HG03575 (cell line): ENCODE data around the gene SUB1.
"Not testable (repeated sequence)": the region's sequence is repeated elsewhere in the genome, so short reads cannot be mapped to it uniquely, and the experiment has no call there.

Experiments
- ATAC-seq: cut with Tn5 transposase; IDR thresholded peaks from one replicate; pipeline ENCODE4 v1.9.1; 2021; ENCODE audit not compliant: unreplicated experiment, insufficient number of reproducible peaks, low FRiP score; ENCODE audit errors: extremely low read depth

The SUB1 gene

DNA sequence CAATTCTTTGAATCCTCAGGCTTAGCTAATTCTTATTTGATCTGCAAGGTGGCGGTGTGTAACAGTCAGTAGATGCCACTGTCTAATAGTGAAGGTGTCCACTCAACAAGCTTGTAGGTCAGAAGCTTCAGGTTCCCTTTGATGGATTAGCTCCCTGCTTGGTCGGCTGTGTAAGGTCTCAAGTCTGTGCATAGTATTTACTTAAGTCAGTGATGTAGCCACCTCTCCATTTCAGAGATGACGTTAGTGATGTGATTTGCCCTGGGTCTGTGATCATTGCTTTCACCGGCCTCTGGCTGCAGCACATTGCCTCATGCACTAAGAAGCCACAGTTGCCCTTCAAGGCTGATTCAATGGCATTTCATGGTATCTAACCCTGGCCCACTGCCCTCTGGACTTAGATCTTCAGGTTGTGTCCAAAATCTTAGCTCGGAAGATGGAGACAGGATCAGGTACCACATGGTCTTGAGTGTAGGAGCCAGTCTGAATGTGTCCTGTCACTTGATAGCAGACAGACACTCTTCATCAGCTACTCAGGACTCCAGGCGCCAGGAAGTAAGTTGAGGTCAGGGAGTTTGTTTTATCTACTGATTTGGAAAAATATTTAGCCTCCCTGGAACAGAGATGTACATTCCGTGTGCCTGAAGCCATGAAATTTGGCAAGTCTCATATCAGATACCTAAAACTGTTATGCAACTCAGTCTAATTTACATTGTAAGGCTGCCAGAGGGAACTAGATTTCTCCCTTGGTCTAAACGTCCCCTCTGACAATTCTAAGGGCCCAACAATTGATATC is 42.9 kb downstream of the SUB1 start:
- ATAC-seq = no peak

DNA sequence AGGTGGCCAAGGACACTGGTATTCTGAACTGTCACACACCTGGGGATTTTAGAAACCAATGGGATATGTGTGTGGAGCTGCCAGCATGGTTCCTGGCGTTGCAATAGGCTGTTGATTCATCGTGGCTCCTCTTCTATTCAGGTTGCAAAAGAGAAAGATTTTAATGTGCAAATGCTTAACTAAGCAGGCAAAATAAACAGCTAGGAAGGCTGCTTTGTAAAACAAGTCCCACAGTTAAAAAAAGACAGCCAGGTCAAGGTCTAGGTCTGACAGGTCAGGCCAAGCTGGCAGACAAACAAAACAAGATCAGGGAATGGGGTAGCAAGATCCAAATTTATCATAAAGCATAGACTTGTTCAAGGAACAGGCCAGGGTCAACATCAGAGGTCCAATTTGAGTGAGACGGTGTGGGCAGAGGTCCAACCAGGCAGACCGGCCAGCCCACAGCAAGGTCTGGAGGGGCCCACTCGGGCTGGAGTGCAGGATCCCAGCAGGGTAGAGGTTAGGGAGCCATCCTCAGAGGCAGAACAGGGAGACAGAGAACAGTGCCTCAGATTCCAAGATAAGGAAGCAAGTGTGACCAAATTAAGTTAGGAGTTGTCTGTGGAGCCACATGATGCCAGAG is 45.6 kb downstream of the SUB1 start:
- ATAC-seq = no peak

DNA sequence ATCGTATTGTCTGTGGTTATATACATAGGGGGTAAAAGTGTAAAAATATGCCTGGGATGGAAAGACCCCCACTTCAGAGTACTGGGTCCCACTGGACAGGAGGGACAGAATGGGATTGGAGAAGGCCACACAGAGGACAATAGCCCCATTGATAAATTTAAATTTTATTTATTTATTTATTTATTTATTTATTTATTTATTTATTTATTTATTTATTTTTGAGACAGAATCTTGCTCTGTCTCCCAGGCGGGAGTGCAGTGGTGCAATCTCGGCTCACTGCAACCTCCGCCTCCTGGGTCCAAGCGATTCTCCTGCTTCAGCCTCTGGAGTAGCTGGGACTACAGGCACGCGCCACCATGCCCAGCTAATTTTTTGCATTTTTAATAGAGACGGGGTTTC is 47.7 kb downstream of the SUB1 start:
- not testable (repeated sequence) for ATAC-seq

DNA sequence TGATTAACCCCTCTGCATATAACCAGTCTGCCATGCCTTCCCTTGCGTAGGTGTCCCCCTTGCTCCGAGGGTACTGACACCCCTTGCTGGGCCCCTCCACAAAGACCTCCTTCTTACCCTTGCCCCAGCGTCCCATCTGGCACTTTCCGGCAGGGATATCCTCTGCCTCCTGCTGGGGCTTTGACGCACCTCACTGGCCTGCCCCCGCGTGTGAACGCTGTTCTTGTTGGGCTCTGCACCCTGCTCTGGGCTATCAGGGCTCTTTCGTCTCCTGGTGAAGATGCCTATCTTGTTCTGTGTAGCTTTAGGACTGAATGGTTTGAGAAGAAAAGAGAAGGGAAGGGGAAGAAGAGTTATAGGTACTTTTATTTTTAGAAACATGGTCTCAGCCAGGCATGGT is 53.0 kb downstream of the SUB1 start:
- ATAC-seq = no peak

DNA sequence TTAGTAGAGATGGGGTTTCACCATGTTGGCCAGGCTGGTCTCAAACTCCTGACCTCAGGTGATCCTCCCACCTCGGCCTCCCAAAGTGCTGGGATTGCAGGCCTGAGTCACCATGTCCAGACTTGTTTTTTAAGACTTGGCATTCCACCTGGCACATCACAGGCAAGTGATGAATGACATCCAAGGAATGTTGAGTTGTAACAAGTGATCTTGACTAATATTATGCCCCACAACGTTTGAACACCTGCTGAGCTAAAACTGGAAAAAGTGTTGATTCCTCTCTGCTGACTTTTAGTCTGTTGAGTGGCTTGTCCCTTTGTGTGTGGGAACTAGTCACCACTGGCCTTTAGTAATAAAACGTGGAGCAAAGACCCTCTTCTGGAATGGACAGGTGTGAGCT is 54.6 kb downstream of the SUB1 start:
- ATAC-seq = no peak

DNA sequence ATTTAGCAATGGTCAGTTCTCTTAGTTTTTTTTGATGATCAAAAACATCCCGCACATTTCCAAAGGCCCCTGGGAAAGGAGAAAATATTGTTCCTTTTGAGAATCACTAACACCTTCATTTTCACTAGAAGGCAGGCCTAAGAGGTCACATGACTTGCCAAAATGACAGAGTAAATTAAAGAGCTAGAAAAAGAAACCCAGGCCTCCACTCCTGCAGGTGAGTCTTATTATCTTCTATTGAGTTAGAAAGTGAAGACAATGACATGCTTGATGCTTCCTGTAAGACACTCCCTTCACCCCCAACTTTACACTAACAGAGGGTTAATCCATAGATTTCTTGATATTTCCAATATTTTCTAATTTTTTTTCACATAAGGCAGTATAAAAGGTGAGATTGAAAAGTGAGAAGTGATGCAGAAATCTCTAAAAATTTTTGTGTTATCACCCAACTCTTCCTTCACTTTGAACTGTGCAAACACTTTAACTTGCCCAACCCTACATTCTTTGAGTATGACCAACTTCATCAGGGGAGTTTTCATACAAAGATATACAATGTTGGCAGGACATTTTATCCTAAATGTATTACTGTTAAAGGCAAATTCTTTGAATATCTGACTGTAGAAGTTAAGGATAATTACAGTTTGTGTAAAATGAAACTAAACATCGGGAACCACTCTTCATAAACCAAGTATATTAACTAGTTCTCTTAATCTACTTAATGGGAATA is 57.1 kb downstream of the SUB1 start:
- ATAC-seq = no peak

DNA sequence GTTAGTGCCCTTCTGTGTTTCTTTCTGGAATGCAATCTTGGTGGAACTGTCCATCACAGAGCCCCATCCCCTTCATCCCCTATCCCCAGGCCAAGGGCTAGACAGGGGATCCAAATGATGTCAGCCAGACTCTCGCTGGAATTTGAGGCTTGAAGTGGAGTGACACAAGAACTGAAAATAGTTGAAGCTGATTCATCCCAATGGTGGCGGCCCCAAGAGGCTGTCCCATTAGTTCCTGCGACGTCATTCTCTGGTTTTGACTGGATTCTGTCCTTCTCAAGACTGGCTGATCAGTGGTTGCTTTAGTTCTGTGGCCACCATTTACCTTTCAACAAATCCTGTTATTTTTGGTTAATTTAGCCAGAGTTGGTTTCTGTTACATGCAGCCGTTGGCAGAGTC is 59.9 kb downstream of the SUB1 start:
- no peak for ATAC-seq

DNA sequence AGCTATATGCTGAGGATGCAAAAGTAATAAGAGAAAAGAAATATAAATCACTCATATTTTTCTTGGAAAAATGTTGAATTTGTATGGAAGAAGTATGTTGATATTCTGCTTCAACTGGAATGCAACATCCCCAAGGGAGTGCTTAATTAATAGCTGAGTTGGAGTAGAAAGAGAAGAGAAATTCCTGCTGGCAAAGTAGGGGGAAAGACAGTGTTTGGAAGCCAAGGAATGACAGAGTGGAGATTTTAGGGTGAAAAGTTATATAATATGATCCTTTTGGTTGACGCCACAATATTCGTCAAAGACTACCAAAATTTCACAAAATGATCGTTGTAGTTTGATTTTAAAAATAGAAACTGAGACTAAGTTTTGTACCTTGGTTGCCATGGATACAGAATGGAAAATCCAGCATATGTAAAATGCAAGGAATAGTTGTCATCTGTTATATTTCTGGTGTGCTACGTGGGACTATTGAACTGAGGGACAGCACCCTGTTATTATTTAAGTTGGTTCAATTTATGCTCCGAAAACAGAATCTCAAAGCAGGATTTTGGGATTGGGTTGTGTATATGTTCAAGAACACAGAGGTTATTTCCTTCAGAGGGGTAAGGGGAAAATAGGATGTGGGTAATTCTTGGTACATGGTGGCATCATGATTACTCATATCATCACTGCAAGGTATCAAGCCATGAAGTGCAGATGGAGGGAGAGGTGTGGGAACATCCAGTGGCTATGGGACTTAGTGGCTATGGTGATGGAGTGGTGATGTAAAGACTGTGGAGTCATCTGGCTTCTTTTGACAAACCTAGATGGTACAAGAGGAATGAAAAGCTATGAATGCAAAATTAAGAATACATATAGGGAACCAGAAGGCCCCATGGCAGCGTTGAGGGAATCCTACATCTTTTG is 61.0 kb downstream of the SUB1 start:
- ATAC-seq = no peak

DNA sequence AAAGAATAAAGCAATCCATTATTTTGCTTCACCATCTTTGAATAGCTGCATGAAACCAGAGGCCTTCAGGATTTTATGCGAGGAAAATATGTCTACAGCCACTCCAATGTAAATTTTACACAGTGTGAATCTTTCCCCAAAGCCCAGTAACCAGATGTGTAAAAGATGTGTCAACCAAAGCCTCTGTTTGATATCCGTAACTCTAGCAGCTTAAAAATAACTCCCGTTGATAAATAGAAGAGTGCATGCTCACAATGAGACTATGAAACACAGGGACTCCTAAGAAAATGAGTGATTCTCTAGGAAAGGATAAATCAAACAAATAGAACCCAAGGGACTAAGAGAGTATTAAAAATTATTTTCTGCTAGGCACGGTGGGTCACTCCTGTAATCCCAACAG is 65.7 kb downstream of the SUB1 start:
- no peak for ATAC-seq

DNA sequence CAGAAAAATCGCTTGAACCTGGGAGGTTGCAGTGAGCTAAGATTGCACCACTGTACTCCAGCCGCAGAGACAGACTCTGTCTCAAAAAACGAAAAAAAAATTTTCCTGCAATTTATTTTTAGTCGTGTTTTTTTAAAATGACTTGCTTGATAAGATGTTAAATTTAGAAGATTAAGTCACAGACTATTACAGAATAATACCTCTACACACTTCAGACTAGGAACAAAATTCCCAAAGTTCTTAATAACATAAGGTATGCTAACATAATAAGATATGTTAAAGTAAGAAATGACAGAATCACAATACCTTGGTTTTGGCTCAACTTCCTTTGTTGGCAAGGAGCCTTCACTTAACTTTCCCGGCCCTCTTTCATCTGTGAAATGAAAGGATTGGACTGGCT is 66.3 kb downstream of the SUB1 start:
- no peak for ATAC-seq
